NCI-H1694 (cell line): ENCODE data around the gene TXNRD2.

Experiments
- DNase-seq: peaks from one replicate; lab custom pipeline; 2025; lab: John Stamatoyannopoulos, UW

TXNRD2 gene

DNA sequence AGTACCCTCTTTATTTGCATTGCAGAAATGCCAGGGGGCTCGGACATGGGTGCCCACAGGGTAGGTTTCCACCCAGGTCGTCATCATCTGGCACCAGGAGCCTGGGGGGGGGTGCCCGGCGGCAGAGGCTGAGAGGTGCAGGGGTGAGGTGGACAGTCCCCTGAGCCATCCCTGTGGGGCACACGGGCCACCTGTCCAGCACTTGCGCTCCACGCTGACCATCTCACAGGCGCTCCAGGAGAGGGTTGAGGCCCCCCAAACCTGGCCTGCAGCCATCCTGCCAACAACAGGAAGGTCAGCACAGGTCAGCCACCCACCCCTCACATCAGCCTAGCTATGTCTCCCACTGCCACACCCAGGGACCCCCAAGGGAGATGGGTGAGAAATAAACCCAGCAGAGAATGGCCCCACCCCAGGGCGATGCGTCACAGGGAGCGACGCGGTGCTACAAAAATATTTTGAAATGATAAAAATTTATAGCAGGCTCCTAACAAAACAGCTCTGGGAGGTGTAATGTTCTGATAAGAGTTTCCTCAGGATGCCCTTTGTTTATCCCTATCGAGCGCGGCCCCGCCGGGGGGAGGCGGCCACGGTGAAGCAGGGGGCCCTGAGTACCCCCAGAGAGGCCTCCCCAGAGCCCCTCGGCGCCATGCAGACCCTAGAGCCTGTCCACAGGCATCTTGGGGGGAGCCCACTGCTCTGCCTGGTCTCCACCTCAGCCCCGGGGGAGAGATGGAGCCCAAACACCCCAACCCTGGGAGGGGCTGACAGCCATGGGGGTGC is 65.9 kb downstream of the TXNRD2 start:
- no peak for DNase-seq

GRCh38 chr22:19875061-19875530 is 66.5 kb downstream of the TXNRD2 start:
- DNase-seq, result no peak

- DNase-seq, result no peak
Observed at GRCh38 chr22:19874307-19875060, 67.1 kb downstream of the TXNRD2 start.

- no peak for DNase-seq
Observed at GRCh38 chr22:19873960-19874306, 67.7 kb downstream of the TXNRD2 start.

DNA sequence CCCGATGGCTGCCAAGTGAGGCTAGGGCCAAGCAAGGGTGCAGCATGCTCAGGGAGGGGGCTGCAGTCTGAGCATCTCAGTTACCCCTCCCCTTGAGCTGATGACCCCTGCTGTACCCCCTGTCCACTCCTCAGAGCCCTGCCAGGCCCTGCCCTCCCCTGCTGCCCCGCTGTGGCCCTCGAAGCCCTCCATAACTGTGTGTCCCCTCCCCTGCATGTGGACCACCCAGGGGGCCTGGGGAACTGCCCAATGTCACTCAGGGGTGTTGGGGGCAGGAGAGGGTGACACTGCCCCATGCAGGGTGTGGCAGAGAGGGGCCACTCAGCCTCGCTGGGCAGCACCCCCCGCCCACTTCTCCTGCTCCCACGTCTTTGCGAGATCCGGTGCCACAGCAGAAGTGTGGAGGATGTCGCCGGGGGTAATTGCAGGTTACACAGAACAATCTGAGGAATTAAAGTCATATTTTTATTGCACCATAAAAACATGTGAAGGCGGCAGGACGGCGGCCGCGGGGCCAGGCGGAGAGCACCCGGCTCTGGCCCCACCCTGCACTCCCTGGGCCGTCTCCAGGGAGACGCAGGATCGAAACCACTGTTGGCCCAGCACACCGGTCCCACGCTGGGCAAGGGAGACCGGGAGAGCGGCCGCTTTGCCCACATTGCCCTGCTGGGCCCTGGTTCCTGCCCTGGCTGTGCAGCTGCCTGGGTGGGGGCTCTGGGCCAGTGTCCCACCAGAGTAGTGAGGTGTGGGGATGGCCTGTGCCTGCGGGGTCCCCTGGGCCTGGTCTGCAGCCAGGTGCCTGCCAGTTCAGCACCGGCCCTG is 68.3 kb downstream of the TXNRD2 start:
- DNase-seq, result no peak

DNA sequence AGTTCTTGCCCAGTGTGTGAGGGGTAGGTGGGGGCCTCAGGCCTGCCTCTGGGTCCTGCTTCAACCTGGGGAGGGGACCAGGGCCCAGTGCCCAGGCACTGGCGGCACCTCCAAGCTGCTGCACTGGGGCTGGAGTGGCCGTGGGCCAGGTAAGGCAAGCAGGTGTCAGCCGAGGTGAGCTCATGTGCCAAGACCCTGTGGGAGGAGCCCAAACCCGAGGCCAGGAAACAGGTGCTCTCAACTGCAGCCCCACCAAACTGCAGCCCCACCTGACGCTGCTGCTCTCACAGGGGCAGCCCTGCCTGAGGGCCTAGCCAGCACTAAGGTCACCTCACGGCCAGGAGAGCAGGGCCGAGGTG is 68.9 kb downstream of the TXNRD2 start:
- no peak for DNase-seq

DNA sequence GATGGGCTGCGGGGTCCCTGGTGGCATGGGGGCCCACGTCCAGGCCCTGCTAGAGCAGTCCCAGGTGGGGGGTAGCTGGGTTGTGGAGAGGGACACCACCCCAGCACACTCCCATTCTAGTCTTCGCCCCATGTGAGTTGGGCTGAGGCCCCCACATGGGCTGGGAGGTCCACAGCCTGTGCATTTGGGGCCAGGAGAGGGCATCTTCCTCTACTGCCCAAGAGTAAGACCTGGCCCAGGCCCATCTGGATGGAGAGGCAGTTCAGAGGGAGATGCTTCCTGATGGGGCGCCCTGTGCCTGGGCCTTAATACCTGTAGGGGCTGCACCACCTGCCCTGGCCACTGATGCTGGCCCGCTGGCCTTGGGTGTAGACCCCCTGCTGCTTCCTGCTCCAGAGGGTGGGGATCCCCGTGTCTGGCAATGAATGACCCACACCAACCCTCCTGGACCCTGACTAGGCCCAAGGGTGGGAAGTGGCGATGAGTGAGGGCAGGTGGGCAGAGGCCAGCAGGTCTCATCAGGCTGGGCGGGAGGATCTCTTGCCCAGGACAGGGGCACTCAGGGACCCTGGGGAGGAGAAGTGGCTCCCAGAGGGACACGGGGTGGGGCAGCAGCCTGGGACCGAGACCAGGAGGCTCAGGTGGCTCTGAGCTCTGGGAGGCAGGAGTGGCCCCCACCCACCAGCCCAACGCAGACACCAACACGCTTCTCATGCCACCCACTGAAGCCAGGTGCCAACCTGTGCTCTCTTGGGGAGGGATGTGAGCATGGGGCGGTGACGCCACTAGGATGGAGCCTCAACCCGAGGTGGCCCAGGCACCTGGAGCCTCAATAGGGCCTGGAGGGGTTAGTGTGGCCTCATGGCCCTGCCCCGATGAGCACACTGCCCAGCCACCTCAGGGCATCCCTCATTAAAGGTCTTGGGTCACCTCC is 69.5 kb downstream of the TXNRD2 start:
- DNase-seq, result no peak

GRCh38 chr22:19871023-19871844 is 70.4 kb downstream of the TXNRD2 start:
- no peak for DNase-seq

DNA sequence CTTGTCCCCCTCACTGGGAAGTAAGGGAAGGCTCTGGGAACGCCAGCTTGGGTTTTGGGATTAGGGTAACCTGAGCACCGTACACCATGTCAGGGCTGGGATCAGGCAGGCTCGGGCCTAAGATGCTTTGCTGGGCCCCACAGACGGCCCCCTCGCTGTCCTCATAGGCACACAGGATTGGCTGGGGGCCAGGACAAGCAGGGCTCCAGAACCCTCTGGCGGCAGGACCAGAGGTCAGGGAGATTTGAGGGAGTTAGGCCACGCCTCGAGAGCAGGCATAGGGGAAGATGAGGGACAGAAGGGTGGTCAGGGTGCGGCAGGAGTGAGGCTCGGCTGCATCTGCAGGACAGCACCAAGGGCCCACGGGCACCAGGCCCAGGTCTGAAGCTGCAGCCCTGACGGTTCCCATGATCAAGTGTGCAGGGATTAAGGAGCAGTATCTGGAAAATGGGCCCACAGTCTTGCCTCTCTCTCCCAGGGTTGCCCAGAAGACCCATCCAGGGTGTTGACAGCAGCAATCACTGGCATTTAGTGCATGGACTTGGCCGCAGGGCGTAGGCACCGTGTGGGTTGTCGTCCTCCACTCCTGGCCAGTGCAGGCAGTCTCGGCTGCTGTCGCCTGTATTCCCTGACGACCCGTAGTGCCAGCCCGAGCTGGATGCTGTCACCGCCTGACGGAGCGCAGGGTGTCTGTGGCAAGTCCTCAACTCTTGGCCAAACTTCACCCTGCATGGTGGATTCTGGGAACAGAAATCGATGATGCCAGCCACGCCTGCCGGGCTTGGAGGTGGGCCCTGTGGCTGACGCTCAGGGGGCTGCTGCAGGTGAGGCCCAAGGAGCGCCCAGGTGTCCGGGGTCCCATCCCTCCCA is 71.2 kb downstream of the TXNRD2 start:
- DNase-seq, result no peak

DNA sequence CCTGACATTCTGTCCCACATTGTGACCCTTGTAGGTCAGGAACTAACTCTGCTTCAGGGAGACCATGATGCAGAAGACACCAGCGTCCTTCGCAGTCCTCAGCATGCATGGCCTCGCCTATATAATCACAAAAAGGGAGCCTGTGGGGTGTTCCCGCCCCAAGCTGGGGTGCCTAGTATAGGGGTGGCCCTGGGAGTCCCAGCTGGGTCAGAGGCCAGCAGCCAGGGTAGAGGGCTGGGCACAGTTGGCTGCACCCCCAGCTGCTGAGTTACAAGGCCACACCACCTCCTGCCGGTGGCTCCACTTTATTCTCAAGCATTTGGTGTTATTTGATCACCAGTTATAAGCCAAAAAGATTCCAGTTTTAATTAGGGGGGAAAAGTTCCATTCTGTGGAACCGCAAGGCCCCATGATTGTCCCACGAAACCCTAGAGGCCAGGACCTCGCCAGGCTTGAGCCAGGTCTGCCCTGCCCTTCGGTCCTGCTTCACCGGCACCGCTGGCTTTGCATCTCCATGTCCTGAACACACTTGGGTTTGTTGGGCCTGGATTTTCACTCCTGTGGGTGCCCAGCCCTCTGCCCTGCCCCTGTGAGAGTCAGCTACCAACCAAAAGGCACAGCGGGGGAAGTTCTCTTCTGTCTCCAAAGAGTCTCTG is 72.0 kb downstream of the TXNRD2 start:
- DNase-seq, result no peak

DNA sequence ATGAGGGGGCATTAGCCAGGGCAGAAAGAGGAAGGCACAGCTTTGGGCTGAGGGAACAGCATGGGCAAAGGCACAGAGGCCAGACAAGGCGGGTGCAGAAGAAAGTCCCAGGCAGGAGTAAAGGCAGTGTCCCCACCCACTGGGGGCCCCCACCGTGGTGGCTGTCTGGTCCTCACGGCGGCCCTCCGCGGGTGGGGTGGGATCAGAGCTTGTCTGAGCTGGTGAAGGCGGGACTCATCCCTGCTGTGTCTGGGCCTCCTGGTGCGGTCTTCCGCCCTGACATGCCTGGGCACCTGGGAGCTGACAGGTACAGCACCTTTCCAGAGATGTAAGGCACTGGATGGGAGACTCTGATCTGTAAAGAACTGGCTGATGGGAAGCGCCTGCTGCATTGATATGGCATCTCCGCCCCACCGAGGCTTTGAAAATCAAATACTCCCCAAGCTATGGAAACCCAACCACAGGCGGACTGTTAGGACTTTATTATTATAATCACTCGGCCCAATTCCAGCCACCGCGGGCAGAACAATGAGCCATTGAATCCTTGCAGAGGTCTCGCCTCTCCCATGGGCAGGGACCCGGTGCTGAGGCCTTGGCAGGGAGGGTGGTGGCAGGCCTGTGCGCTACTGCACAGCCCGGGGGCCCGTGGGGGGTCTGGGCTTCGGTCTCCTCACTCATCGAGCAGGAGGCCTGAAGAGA is 72.7 kb downstream of the TXNRD2 start:
- DNase-seq, result no peak

- no peak for DNase-seq
Observed at GRCh38 chr22:19868333-19868732, 73.3 kb downstream of the TXNRD2 start.

GRCh38 chr22:19867617-19868016 is 74.0 kb downstream of the TXNRD2 start:
- no peak for DNase-seq

DNA sequence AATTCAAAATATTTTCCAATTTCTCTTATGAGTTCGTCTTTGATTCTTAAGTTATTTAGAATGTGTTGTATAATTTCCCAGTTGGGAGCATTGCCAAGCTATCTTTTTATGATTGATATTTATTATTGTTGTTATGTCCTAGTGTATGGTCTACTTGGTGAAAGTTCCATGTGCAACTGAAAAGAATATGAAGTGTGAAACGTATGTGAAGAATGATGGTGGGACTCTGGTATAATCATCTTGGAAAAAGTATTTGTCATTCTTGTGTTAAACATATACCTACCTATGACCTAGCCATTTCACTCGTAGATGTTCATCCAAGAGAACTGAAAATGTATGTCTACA is 75.0 kb downstream of the TXNRD2 start:
- DNase-seq, result no peak

DNA sequence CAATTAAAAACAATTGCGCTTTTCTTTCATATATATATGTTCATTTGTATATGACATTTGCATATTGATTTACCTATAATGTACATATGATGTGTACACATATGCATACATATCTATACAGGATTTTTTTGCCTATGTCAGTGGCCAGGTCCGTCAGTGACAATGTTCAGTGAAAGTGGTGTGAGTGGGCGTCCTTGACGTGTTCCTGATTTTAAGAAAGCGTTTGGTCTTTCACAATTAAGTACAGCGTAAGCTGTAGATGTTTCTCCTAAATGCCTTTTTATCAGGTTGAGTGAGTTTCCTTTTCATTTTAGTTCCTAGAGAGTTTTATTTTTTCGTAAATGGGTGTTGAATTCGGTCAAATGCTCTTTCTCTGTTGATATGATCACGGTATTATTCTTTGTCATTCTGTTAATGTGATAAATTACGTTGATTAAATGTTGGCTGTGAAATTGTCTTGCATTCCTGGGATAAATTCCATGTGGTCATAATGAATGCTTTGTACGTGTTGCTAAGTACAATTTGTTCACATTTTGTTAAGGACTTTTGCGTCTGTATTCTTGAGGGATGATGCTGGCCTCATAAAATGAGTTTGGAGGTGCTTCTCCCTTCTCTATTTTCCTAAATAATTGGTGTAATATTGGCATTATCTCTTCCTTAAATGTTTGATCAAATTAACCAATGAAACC is 76.3 kb downstream of the TXNRD2 start:
- DNase-seq, result no peak

GRCh38 chr22:19864538-19865106 is 77.0 kb downstream of the TXNRD2 start:
- no peak for DNase-seq

- DNase-seq, result no peak
Observed at GRCh38 chr22:19863571-19863970, 78.0 kb downstream of the TXNRD2 start.
